K562 (cell line): ENCODE data around the gene SHROOM3. TPM values are rescaled to one million over a fixed set of nuclear protein-coding genes. Genes with fewer than 3 reads are reported as not detected.

Experiments
- ATAC-seq: fragments of 200-7000 bp; cut with Tn5 transposase; 3 replicates; pipeline ENCODE4 v1.9.1; 2020; ENCODE audit warnings: moderate library complexity
- BruUV-seq: library from RNA; stranded (reverse); fragments of 400-500 nt; replicated peaks from 2 replicates; lab custom pipeline; 2021; lab: Mats Ljungman, UMichigan
- CTCF ChIA-PET: fragments of 300-600 bp; formaldehyde crosslinking; extraction: SDS; loops from one replicate; lab custom pipeline; 2021; ENCODE audit warnings: low intra/inter-chr PET ratio; lab: Yijun Ruan, JAX
- POLR2A ChIA-PET: fragments of 300-600, 350-650 bp; sonication (Branson Sonifier 250); formaldehyde crosslinking; extraction: SDS; loops from one replicate; lab custom pipeline; 2021; ENCODE audit warnings: antibody characterized with exemption, inconsistent platforms; lab: Yijun Ruan, JAX
- DNase-seq, 4 experiments: peaks; one replicate each; pipeline versions ENCODE4 v3.0.0 to v3.0.0-alpha.2; 2011 to 2018; ENCODE audit warnings: low spot score in 3 of 4, mixed read lengths in 3 of 4; ENCODE audit errors: extremely low read depth in 1 of 4
- FAIRE-seq: peaks from 2 replicates; lab custom pipeline; 2011; peaks lifted over from hg19 to GRCh38; lab: Jason Lieb, UNC
- H2AFZ ChIP-seq: 2 replicates; pipeline ENCODE4 v1.6.0; 2011; ENCODE audit warnings: low read depth, low read length, control low read depth, inconsistent platforms
- H3K27ac ChIP-seq: fragments of 200-600 bp; 3 replicates; pipeline ENCODE4 v1.8.0; 2011; ENCODE audit warnings: low read depth, mild to moderate bottlenecking, control low read depth, inconsistent platforms, low read length, moderate library complexity, mixed read lengths; ENCODE audit errors: extremely low read depth
- H3K27me3 ChIP-seq, 2 experiments: fragments of 300-600 bp in 1 of 2; 2 replicates in 1 of 2; 3 replicates in 1 of 2; pipeline versions ENCODE4 v1.6.0 to v1.8.0; 2011; ENCODE audit warnings: inconsistent platforms in 2 of 2, low read length in 2 of 2, mild to moderate bottlenecking in 1 of 2, mixed read lengths in 1 of 2, moderate library complexity in 1 of 2; ENCODE audit not compliant: control insufficient read depth in 2 of 2, insufficient read depth in 2 of 2
- H3K36me3 ChIP-seq: fragments of 300-600 bp; 3 replicates; pipeline ENCODE4 v1.8.0; 2011; ENCODE audit warnings: mild to moderate bottlenecking, low read length, inconsistent platforms; ENCODE audit not compliant: control insufficient read depth, insufficient read depth
- H3K4me1 ChIP-seq, 2 experiments: fragments of 200-600 bp in 1 of 2; replicated peaks in 1 of 2; 2 replicates in 1 of 2; 3 replicates in 1 of 2; pipeline versions ENCODE4 v1.5.1 to v1.8.0; 2011; ENCODE audit warnings: inconsistent platforms in 2 of 2, low read length in 2 of 2, mild to moderate bottlenecking in 1 of 2, mixed read lengths in 1 of 2, moderate library complexity in 1 of 2; ENCODE audit not compliant: control insufficient read depth in 2 of 2, insufficient read depth in 2 of 2
- H3K4me2 ChIP-seq: 2 replicates; pipeline ENCODE4 v1.6.1; 2011; ENCODE audit warnings: low read length, control low read depth, inconsistent platforms, mixed read lengths; ENCODE audit not compliant: insufficient read depth
- H3K4me3 ChIP-seq: fragments of 200-600 bp; sonication (generic), shearing (Covaris generic); 2 replicates; pipeline ENCODE4 v1.5.1; 2016; ENCODE audit warnings: control low read depth, inconsistent platforms
- H3K79me2 ChIP-seq: fragments of 200-600 bp; 3 replicates; pipeline ENCODE4 v1.8.0; 2011; ENCODE audit warnings: low read length, inconsistent platforms; ENCODE audit not compliant: control insufficient read depth, insufficient read depth
- H3K9ac ChIP-seq, 2 experiments: 2 replicates each; pipeline versions ENCODE4 v1.6.0 to v1.6.1; 2011; ENCODE audit warnings: low read depth in 2 of 2, low read length in 2 of 2, control low read depth in 1 of 2, inconsistent platforms in 1 of 2, mild to moderate bottlenecking in 1 of 2, mixed read lengths in 1 of 2; ENCODE audit not compliant: insufficient read depth in 1 of 2
- H3K9me1 ChIP-seq: one replicate; pipeline ENCODE4 v1.6.0; 2011; ENCODE audit warnings: inconsistent platforms, mild to moderate bottlenecking, low read length, moderate library complexity; ENCODE audit not compliant: control insufficient read depth, insufficient read depth
- H3K9me3 ChIP-seq: replicated peaks from 2 replicates; pipeline ENCODE4 v1.5.1; 2011; ENCODE audit warnings: low read depth, low read length, inconsistent platforms; ENCODE audit not compliant: control insufficient read depth, insufficient read depth
- H4K20me1 ChIP-seq: replicated peaks from 2 replicates; pipeline ENCODE4 v1.6.1; 2011; ENCODE audit warnings: low read length, inconsistent platforms, mixed read lengths; ENCODE audit not compliant: control insufficient read depth, insufficient read depth
- BRD4 ChIP-seq: fragments of 200-600 bp; sonication (generic); IDR thresholded peaks from 2 replicates; pipeline ENCODE4 v1.6.1; 2017; ENCODE audit warnings: inconsistent platforms
- ETV1 ChIP-seq: fragments of 450-650 bp; conservative IDR thresholded peaks from 2 replicates; pipeline ENCODE4 v1.6.1; 2016; ENCODE audit warnings: missing genetic modification characterization, control low read depth, low read depth, missing compliant biosample characterization
- NFRKB ChIP-seq: fragments of 450-650 bp; IDR thresholded peaks from 2 replicates; pipeline ENCODE4 v1.6.1; 2016; ENCODE audit warnings: low read depth
- YY1 ChIP-seq, 3 experiments: IDR thresholded peaks; 2 replicates each; pipeline ENCODE4 v1.6.1; 2011; ENCODE audit warnings: low read length in 2 of 3, mild to moderate bottlenecking in 2 of 3, moderate library complexity in 2 of 3, borderline replicate concordance in 1 of 3, control low read depth in 1 of 3, low read depth in 1 of 3; ENCODE audit not compliant: insufficient read depth in 3 of 3, insufficient replicate concordance in 2 of 3, control insufficient read depth in 1 of 3, insufficient read length in 1 of 3; ENCODE audit errors: extremely low read depth in 1 of 3
- ZNF217 ChIP-seq: sonication (generic); formaldehyde crosslinking; IDR thresholded peaks from 2 replicates; pipeline ENCODE4 v1.8.0; 2022; ENCODE audit warnings: mild to moderate bottlenecking, missing genetic modification reagents
- WGBS: fragments of 100-300 bp; shearing (Covaris generic); methylation state at CpG from one replicate; pipeline ENCODE4 v1.1.6; 2016; ENCODE audit warnings: low coverage, mixed read lengths; ENCODE audit not compliant: insufficient coverage; ENCODE audit errors: missing lambda C conversion rate; 5-methylcytosine and 5-hydroxymethylcytosine counted together
- in situ Hi-C: fragments of 300-500 bp; cut with MboI; formaldehyde crosslinking; loops from 4 replicates; pipeline ENCODE4 v1.15.0; 2018; ENCODE audit warnings: inconsistent platforms, mixed read lengths
- intact Hi-C: fragments of 100-400 bp; cut with micrococcal nuclease; formaldehyde crosslinking; loops from 2 replicates; pipeline ENCODE4 v1.14.2; 2022
- polyA plus RNA-seq, 8 experiments: library from polyadenylated mRNA; depleted of rRNA in 4 of 8; stranded (reverse) in 5 of 8; unstranded in 3 of 8; fragments of >200 nt; fragmentation: Nextera tagmentation in 2 of 8; fragmentation: Illumina TruSeq in 1 of 8; extraction: Ambion mirVana in 2 of 8; extraction: Trizol in 1 of 8; gene quantifications; 2 replicates each; pipeline versions ENCODE4 v1.2.1 to v1.2.3, GENCODE V29; 2011 to 2014; ENCODE audit warnings: inconsistent platforms in 1 of 8, missing spikeins in 1 of 8
- total RNA-seq, 7 experiments: library from RNA; depleted of rRNA in 6 of 7; stranded (reverse); fragments of >200 nt in 6 of 7; fragmentation: Illumina TruSeq in 2 of 7; extraction: Trizol in 2 of 7; gene quantifications; 2 replicates each; pipeline versions ENCODE4 v1.2.1 to v1.2.3, GENCODE V29; 2011 to 2021; ENCODE audit warnings: low replicate concordance in 1 of 7
- TF ChIP-seq, protein P1 (sequence below), 2 experiments: fragments of 150-350 bp in 1 of 2; IDR thresholded peaks; 2 replicates each; pipeline ENCODE4 v1.6.1; 2012 to 2016; ENCODE audit warnings: low read depth in 2 of 2, low read length in 2 of 2, mild to moderate bottlenecking in 1 of 2, moderate library complexity in 1 of 2
- TF ChIP-seq, protein P2 (sequence below): sonication (generic); formaldehyde crosslinking; IDR thresholded peaks from 2 replicates; pipeline ENCODE4 v1.8.0; 2023; ENCODE audit warnings: mild to moderate bottlenecking, missing genetic modification reagents

SHROOM3 gene
- total and polyA plus RNA-seq, 9 of the 15 experiments (the other 6 are each of a cell fraction or from before 2014, with no cell fraction given) = 0.01 to 0.07 TPM; not detected in 7

DNA sequence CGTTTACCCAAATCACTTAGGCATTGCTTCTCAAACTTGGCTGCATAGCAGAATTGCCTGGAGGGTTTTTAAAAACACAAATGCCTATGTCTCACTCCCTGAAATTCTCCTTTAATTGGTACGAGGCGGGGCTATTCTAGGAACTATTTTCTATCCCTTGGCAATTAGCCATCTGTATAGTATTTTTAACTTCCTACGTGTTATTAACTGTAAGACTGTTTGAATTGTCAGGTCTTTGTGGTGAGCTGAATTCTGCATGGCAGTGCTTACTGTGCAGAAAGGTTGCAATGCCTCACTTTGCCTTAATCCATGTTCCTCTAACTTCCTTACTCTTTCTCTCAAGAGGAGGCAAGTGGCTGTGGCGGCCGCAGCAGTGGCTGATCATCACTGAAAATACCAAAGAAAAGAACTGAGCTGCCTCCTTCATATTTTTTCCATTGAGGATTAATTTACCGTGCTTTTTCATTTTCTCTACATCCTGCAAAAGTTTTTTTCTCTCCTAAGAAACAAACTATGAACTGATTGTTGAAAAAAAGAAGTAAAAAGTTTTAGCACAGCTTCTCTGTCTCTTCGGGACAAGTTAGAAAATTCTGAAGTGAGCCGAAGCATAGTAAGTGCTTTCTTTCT is at the start of gene SHROOM3 (continued):
- TF ChIP-seq, protein P1, sequence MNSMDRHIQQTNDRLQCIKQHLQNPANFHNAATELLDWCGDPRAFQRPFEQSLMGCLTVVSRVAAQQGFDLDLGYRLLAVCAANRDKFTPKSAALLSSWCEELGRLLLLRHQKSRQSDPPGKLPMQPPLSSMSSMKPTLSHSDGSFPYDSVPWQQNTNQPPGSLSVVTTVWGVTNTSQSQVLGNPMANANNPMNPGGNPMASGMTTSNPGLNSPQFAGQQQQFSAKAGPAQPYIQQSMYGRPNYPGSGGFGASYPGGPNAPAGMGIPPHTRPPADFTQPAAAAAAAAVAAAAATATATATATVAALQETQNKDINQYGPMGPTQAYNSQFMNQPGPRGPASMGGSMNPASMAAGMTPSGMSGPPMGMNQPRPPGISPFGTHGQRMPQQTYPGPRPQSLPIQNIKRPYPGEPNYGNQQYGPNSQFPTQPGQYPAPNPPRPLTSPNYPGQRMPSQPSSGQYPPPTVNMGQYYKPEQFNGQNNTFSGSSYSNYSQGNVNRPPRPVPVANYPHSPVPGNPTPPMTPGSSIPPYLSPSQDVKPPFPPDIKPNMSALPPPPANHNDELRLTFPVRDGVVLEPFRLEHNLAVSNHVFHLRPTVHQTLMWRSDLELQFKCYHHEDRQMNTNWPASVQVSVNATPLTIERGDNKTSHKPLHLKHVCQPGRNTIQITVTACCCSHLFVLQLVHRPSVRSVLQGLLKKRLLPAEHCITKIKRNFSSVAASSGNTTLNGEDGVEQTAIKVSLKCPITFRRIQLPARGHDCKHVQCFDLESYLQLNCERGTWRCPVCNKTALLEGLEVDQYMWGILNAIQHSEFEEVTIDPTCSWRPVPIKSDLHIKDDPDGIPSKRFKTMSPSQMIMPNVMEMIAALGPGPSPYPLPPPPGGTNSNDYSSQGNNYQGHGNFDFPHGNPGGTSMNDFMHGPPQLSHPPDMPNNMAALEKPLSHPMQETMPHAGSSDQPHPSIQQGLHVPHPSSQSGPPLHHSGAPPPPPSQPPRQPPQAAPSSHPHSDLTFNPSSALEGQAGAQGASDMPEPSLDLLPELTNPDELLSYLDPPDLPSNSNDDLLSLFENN (IDR thresholded peaks at IDR 0.05; ENCODE audit: low read depth in 2 of 2, low read length in 2 of 2) = no peak

DNA sequence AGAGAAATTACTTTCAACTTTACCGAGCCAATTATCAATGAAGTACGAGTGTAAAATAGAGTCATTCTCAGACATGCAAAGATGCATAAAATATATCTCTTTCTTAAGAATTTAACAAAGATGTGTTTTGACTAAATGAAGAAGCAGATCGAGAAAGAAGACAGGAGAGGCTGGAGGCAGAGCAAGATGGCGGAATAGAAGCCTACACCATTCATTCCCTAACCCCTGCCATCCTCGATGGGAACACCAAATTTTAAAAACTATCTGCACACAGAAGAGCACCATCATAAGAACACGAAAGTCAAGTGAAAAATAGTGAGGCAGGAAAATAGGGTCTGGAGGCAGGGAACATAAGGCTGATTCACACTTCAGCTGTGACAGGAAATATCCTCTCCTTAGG is 49.1 kb upstream of the SHROOM3 start:
- intact Hi-C loops = no loop called here

More for the DNA sequence above, 49.1 kb upstream of the SHROOM3 start:
- Histone ChIP-seq H4K20me1 (no peaks in the 10 kb centered on the region), H3K4me2 (peak overlapping the region; percentile 57), H3K36me3 (no peaks in the 10 kb centered on the region), H3K27ac (no peak overlapping the region), H3K9me3 (no peaks in the 10 kb centered on the region; the same call in 1 of the 2 replicates), H3K9me1 (no peaks in the 10 kb centered on the region), H2AFZ (peak overlapping the region; percentile 95), H3K9ac (peak overlapping the region in 1 of 2 experiments; percentile 23; a peak in 1 of 4 replicates), H3K27me3 (no peaks in the 10 kb centered on the region), H3K4me1 (no peaks in the 10 kb centered on the region), H3K4me3 (no peak overlapping the region), H3K79me2 (no peaks in the 10 kb centered on the region)
- POLR2A ChIA-PET = interaction anchor here (0.6 kb wide), 1 partner anchor 63 kb away, joined by 3 read pairs; no protein-coding TSS in a partner anchor
- WGBS = 15% methylated on average over 6 of the region's 6 CpGs
- CTCF ChIA-PET = no interaction called here
- no TSS peak for BruUV-seq
- ATAC-seq = peak; percentile 59
- DNase-seq = no peak
- FAIRE-seq = no peak
- TF ChIP-seq YY1 (IDR thresholded peaks at IDR 0.05; ENCODE audit: borderline replicate concordance in 1 of 3, control insufficient read depth in 1 of 3, extremely low read depth in 1 of 3, insufficient read depth in 3 of 3, insufficient read length in 1 of 3, insufficient replicate concordance in 2 of 3, low read depth in 1 of 3, low read length in 2 of 3) = peak in 1 of 3 experiments; percentile 67
- 0 out of 2 replicates have a peak, but pooled peaks have one; percentile 14 for TF ChIP-seq ETV1 (tag)
- no peak for TF ChIP-seq ZNF217
- TF ChIP-seq, protein P2, sequence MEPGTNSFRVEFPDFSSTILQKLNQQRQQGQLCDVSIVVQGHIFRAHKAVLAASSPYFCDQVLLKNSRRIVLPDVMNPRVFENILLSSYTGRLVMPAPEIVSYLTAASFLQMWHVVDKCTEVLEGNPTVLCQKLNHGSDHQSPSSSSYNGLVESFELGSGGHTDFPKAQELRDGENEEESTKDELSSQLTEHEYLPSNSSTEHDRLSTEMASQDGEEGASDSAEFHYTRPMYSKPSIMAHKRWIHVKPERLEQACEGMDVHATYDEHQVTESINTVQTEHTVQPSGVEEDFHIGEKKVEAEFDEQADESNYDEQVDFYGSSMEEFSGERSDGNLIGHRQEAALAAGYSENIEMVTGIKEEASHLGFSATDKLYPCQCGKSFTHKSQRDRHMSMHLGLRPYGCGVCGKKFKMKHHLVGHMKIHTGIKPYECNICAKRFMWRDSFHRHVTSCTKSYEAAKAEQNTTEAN (CRISPR knock-in tag) = no peak
- peak; percentile 45; the same call in 1 of the 2 replicates for TF ChIP-seq BRD4
- TF ChIP-seq NFRKB = 0 out of 2 replicates have a peak, but pooled peaks have one; percentile 22
- in situ Hi-C loops = no loop called here
